ENCODE measurements around the gene SLC31A2. TPM values are rescaled to one million over a fixed set of nuclear protein-coding genes. Genes with fewer than 3 reads are reported as not detected.

Gene SLC31A2
- polyA plus RNA-seq, 2 donors, result 4.9 to 7.4 TPM

DNA sequence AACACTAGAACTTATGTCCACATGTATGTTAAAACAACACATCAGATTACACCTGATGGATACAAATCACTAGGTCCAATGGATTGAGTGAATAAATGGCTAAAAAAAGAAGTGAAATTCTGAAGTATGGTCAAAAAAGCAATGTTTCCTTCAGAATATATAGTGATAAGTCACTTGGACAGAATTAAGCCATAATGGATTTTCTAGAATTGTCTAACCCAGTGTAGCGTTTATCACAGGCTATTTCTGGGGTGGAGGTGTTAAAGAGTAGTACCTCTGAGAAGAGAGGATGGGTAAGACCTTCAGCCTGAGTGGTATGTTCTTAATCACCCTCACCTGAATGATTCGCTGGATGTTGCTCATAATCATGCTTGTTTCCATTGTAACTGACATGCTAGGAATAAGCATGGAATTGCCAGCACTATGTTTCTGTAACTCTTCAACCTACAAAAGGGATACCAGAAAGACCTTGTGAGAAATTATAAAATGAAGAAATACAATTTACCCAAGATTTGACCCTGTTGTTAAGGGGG, 33.2 kb downstream of the SLC31A2 start:
- WGBS, 2 donors, result 98 to 100% methylated on average over 2 of the region's 2 CpGs
- Histone ChIP-seq H3K36me3 (ENCODE audit: control insufficient read depth in 2 of 2, insufficient read depth in 2 of 2, low read length in 1 of 2) (peaks cover 25 to 29% of the 10 kb centered on the region in 2 donors), H3K9me3 (ENCODE audit: control insufficient read depth in 2 of 2, insufficient read depth in 1 of 2, low read depth in 1 of 2, low read length in 1 of 2) (no peaks in the 10 kb centered on the region)

DNA sequence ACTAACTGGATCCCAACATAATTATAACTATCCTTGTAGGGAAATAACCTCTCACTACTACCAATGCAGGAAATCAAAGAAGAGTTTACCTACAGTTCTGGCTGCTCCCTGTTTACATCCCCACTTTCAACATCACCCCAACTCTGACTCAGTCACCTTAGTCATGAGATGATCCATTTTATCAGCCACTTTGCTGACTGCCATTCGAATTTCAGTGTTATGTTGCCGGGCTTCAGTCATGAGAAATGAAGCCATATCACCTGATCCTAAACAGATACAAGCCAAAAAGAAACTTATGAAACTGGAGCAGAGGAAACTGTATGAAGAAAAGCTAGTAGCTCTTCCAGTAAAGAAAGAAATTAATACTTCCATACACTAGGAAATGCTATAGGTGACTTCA, 33.7 kb downstream of the SLC31A2 start:
- peaks cover 25 to 29% of the 10 kb centered on the region in 2 donors for H3K36me3 ChIP-seq (ENCODE audit: control insufficient read depth in 2 of 2, insufficient read depth in 2 of 2, low read length in 1 of 2)
- WGBS, 2 donors, result 85% methylated on average over 2 of the region's 2 CpGs

More for the DNA sequence above, 33.2 kb downstream of the SLC31A2 start:
- peaks cover 0 to 5% of the 10 kb centered on the region in 2 donors for H3K4me1 ChIP-seq (ENCODE audit: control insufficient read depth in 2 of 2, insufficient read depth in 2 of 2, low read length in 1 of 2)
- H3K27me3 ChIP-seq (ENCODE audit: control insufficient read depth in 1 of 2, insufficient read depth in 2 of 2, low read length in 2 of 2), result no peaks in the 10 kb centered on the region
- H3K27ac ChIP-seq (ENCODE audit: low read depth in 2 of 2, low read length in 1 of 2), result no peak overlapping the region
- H3K4me3 ChIP-seq (ENCODE audit: low read depth in 1 of 2, low read length in 2 of 2), result no peak overlapping the region

GRCh38 chr9:113185271-113185670, 34.5 kb downstream of the SLC31A2 start:
- 88 to 91% methylated on average over 4 of the region's 4 CpGs for WGBS, 2 donors
- H3K27me3 ChIP-seq (ENCODE audit: control insufficient read depth in 1 of 2, insufficient read depth in 2 of 2, low read length in 2 of 2), result no peaks in the 10 kb centered on the region
- no peaks in the 10 kb centered on the region for H3K9me3 ChIP-seq (ENCODE audit: control insufficient read depth in 2 of 2, insufficient read depth in 1 of 2, low read depth in 1 of 2, low read length in 1 of 2)
- no peak overlapping the region for H3K4me3 ChIP-seq (ENCODE audit: low read depth in 1 of 2, low read length in 2 of 2)
- H3K27ac ChIP-seq (ENCODE audit: low read depth in 2 of 2, low read length in 1 of 2), result no peak overlapping the region
- H3K4me1 ChIP-seq (ENCODE audit: control insufficient read depth in 2 of 2, insufficient read depth in 2 of 2, low read length in 1 of 2), result peaks cover 0 to 5% of the 10 kb centered on the region in 2 donors
- H3K36me3 ChIP-seq (ENCODE audit: control insufficient read depth in 2 of 2, insufficient read depth in 2 of 2, low read length in 1 of 2), result peaks cover 26 to 29% of the 10 kb centered on the region in 2 donors

More for the DNA sequence above, 33.7 kb downstream of the SLC31A2 start:
- peaks cover 0 to 5% of the 10 kb centered on the region in 2 donors for H3K4me1 ChIP-seq (ENCODE audit: control insufficient read depth in 2 of 2, insufficient read depth in 2 of 2, low read length in 1 of 2)
- no peak overlapping the region for H3K27ac ChIP-seq (ENCODE audit: low read depth in 2 of 2, low read length in 1 of 2)
- H3K9me3 ChIP-seq (ENCODE audit: control insufficient read depth in 2 of 2, insufficient read depth in 1 of 2, low read depth in 1 of 2, low read length in 1 of 2), result no peaks in the 10 kb centered on the region
- no peaks in the 10 kb centered on the region for H3K27me3 ChIP-seq (ENCODE audit: control insufficient read depth in 1 of 2, insufficient read depth in 2 of 2, low read length in 2 of 2)
- no peak overlapping the region for H3K4me3 ChIP-seq (ENCODE audit: low read depth in 1 of 2, low read length in 2 of 2)

DNA sequence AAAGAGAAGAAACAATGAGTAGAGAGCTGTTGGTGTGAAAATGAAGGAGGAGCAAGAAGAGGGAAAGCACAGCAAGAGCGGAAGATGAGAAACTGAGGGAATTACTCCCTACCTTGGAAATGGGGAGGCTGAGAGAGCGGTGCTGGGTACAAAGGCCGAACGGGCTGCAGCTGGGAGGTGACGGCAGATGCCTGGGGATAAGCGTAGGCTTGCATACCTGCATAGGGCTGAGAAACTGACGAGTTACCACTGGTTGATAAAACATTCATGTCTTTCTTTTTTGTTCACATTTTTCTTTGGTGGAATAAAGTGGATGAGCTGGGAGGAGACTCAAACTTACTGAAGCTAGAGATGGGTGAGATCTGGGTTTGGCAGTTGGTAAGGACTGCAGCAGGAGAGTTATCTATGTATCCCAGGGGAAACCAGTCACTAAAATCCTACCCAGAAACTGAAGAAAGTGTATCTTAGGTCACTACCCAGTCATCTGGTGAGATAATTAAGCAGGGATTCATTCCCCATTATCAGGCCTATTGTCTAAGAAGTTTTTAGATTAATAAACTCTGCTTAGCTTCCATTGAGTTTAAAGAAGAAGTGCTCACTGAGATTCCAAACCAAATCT, 35.4 kb downstream of the SLC31A2 start:
- Histone ChIP-seq H3K27ac (ENCODE audit: low read depth in 2 of 2, low read length in 1 of 2) (no peak overlapping the region), H3K4me3 (ENCODE audit: low read depth in 1 of 2, low read length in 2 of 2) (no peak overlapping the region), H3K4me1 (ENCODE audit: control insufficient read depth in 2 of 2, insufficient read depth in 2 of 2, low read length in 1 of 2) (peaks cover 0 to 5% of the 10 kb centered on the region in 2 donors), H3K9me3 (ENCODE audit: control insufficient read depth in 2 of 2, insufficient read depth in 1 of 2, low read depth in 1 of 2, low read length in 1 of 2) (no peaks in the 10 kb centered on the region), H3K27me3 (ENCODE audit: control insufficient read depth in 1 of 2, insufficient read depth in 2 of 2, low read length in 2 of 2) (no peaks in the 10 kb centered on the region), H3K36me3 (ENCODE audit: control insufficient read depth in 2 of 2, insufficient read depth in 2 of 2, low read length in 1 of 2) (peaks cover 23 to 27% of the 10 kb centered on the region in 2 donors)
- WGBS, 2 donors, result 89 to 93% methylated on average over 7 of the region's 7 CpGs

- Histone ChIP-seq H3K27me3 (ENCODE audit: control insufficient read depth in 1 of 2, insufficient read depth in 2 of 2, low read length in 2 of 2) (no peaks in the 10 kb centered on the region), H3K36me3 (ENCODE audit: control insufficient read depth in 2 of 2, insufficient read depth in 2 of 2, low read length in 1 of 2) (peaks cover 20 to 22% of the 10 kb centered on the region in 2 donors), H3K4me3 (ENCODE audit: low read depth in 1 of 2, low read length in 2 of 2) (no peak overlapping the region), H3K9me3 (ENCODE audit: control insufficient read depth in 2 of 2, insufficient read depth in 1 of 2, low read depth in 1 of 2, low read length in 1 of 2) (no peaks in the 10 kb centered on the region), H3K27ac (ENCODE audit: low read depth in 2 of 2, low read length in 1 of 2) (peak overlapping the region; percentile 78 to 86), H3K4me1 (ENCODE audit: control insufficient read depth in 2 of 2, insufficient read depth in 2 of 2, low read length in 1 of 2) (peaks cover 0 to 5% of the 10 kb centered on the region in 2 donors)
- 78 to 83% methylated on average over 9 of the region's 9 CpGs for WGBS, 2 donors
Measured at GRCh38 chr9:113187929-113188595, 37.3 kb downstream of the SLC31A2 start.

DNA sequence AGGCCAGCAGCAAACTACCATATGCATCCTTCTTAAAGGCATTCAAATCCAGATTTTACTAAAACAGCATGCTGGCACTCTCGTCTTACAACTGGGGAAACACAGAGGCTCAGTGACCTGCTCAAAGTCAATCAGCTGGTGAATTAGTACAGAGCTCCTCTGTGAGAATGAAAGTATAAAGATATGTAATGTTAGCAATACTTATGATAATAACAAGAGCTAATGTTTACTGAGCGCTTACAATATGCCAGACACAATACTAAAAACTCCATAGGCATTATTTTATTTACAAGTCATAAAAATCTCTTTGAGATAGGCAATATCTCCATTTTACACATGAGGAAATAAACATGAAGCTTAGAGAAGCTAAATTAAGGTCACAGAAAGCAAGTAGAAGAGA, 41.6 kb downstream of the SLC31A2 start:
- Histone ChIP-seq H3K4me1 (ENCODE audit: control insufficient read depth in 2 of 2, insufficient read depth in 2 of 2, low read length in 1 of 2) (peaks cover 0 to 5% of the 10 kb centered on the region in 2 donors), H3K27me3 (ENCODE audit: control insufficient read depth in 1 of 2, insufficient read depth in 2 of 2, low read length in 2 of 2) (no peaks in the 10 kb centered on the region), H3K36me3 (ENCODE audit: control insufficient read depth in 2 of 2, insufficient read depth in 2 of 2, low read length in 1 of 2) (peaks cover 11 to 13% of the 10 kb centered on the region in 2 donors), H3K27ac (ENCODE audit: low read depth in 2 of 2, low read length in 1 of 2) (no peak overlapping the region), H3K9me3 (ENCODE audit: control insufficient read depth in 2 of 2, insufficient read depth in 1 of 2, low read depth in 1 of 2, low read length in 1 of 2) (no peaks in the 10 kb centered on the region), H3K4me3 (ENCODE audit: low read depth in 1 of 2, low read length in 2 of 2) (no peak overlapping the region)
- WGBS, 2 donors, result 49 to 67% methylated on average over 2 of the region's 2 CpGs

GRCh38 chr9:113199683-113200329, 49.0 kb downstream of the SLC31A2 start:
- Histone ChIP-seq H3K27me3 (ENCODE audit: control insufficient read depth in 1 of 2, insufficient read depth in 2 of 2, low read length in 2 of 2) (no peaks in the 10 kb centered on the region), H3K36me3 (ENCODE audit: control insufficient read depth in 2 of 2, insufficient read depth in 2 of 2, low read length in 1 of 2) (peaks cover 5 to 16% of the 10 kb centered on the region in 2 donors), H3K9me3 (ENCODE audit: control insufficient read depth in 2 of 2, insufficient read depth in 1 of 2, low read depth in 1 of 2, low read length in 1 of 2) (no peaks in the 10 kb centered on the region), H3K4me1 (ENCODE audit: control insufficient read depth in 2 of 2, insufficient read depth in 2 of 2, low read length in 1 of 2) (no peaks in the 10 kb centered on the region), H3K27ac (ENCODE audit: low read depth in 2 of 2, low read length in 1 of 2) (no peak overlapping the region), H3K4me3 (ENCODE audit: low read depth in 1 of 2, low read length in 2 of 2) (no peak overlapping the region)
- WGBS, 2 donors, result 80 to 84% methylated on average over 4 of the region's 4 CpGs

DNA sequence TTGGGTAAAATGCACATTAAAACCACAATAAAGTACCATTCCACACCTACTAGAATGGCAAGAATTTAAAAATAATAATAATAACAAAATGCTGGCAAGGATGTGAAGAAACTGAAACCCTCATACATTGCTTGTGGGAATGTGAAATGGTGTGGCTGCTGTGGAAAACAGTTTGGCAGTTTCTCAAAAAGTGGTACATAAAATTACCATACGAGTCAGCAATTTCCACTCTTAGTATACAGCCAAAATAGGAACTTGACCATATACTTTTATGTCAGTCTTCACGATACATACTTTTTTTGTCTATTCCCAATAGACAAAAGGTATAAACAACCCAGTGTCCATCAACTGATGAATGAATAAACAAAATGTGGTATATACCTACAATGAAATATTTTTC, 54.6 kb downstream of the SLC31A2 start:
- Histone ChIP-seq H3K9me3 (ENCODE audit: control insufficient read depth in 2 of 2, insufficient read depth in 1 of 2, low read depth in 1 of 2, low read length in 1 of 2) (no peaks in the 10 kb centered on the region), H3K27me3 (ENCODE audit: control insufficient read depth in 1 of 2, insufficient read depth in 2 of 2, low read length in 2 of 2) (no peaks in the 10 kb centered on the region), H3K4me1 (ENCODE audit: control insufficient read depth in 2 of 2, insufficient read depth in 2 of 2, low read length in 1 of 2) (no peaks in the 10 kb centered on the region), H3K4me3 (ENCODE audit: low read depth in 1 of 2, low read length in 2 of 2) (no peak overlapping the region), H3K27ac (ENCODE audit: low read depth in 2 of 2, low read length in 1 of 2) (no peak overlapping the region), H3K36me3 (ENCODE audit: control insufficient read depth in 2 of 2, insufficient read depth in 2 of 2, low read length in 1 of 2) (peaks cover 7 to 12% of the 10 kb centered on the region in 2 donors)
- WGBS, 2 donors, result 88 to 89% methylated on average over 2 of the region's 2 CpGs

DNA sequence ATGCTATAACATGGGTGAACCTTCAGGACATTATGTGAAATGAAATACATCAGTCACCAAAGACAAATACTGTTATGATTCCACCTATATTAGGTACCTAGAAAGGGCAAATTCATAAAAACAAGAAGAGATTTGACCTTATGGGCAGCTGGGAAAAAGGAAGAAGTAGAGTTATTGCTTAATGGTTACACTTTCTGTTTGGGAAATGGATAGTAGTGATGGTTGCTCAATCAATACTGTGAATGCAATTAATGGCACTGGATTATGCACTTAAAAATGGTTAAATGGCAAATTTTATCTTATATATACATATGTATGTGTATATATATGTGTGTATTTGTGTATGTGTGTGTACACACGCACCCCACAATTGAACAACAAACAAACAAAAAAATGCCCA, 55.1 kb downstream of the SLC31A2 start:
- Histone ChIP-seq H3K27me3 (ENCODE audit: control insufficient read depth in 1 of 2, insufficient read depth in 2 of 2, low read length in 2 of 2) (no peaks in the 10 kb centered on the region), H3K4me1 (ENCODE audit: control insufficient read depth in 2 of 2, insufficient read depth in 2 of 2, low read length in 1 of 2) (no peaks in the 10 kb centered on the region), H3K4me3 (ENCODE audit: low read depth in 1 of 2, low read length in 2 of 2) (no peak overlapping the region), H3K27ac (ENCODE audit: low read depth in 2 of 2, low read length in 1 of 2) (no peak overlapping the region), H3K36me3 (ENCODE audit: control insufficient read depth in 2 of 2, insufficient read depth in 2 of 2, low read length in 1 of 2) (peaks cover 10 to 12% of the 10 kb centered on the region in 2 donors), H3K9me3 (ENCODE audit: control insufficient read depth in 2 of 2, insufficient read depth in 1 of 2, low read depth in 1 of 2, low read length in 1 of 2) (no peaks in the 10 kb centered on the region)
- WGBS, 2 donors, result 97% methylated on average over 1 of the region's 1 CpG
